Activated T-cell treated with anti-CD3 and anti-CD28 coated beads, Interleukin-2, amount 50 U/mL, for 4 hours (primary cell): ENCODE measurements around the gene C22orf42. TPM values are rescaled to one million over a fixed set of nuclear protein-coding genes. Genes with fewer than 3 reads are reported as not detected.
A peak's percentile ranks its signal among the peaks of the same experiment; 100 is the strongest.
"Not testable (repeated sequence)": the region's sequence is repeated elsewhere in the genome, so short reads cannot be mapped to it uniquely, and the experiment has no call there.

Experiments used
- ATAC-seq, 2 donors: fragments of 200-7000 bp; cut with Tn5 transposase; one replicate each; pipeline ENCODE4 v1.10.0; 2021
- DNase-seq: peaks from one replicate; pipeline ENCODE4 v3.0.0-alpha.2; 2020
- H3K27me3 Mint-ChIP-seq: one replicate; pipeline ENCODE4 v1.8.0; 2021; ENCODE audit warnings: low read depth, mixed read lengths
- H3K36me3 Mint-ChIP-seq: one replicate; pipeline ENCODE4 v1.8.0; 2022; ENCODE audit warnings: mixed read lengths; ENCODE audit not compliant: insufficient read depth
- H3K4me1 Mint-ChIP-seq: one replicate; pipeline ENCODE4 v1.8.0; 2021; ENCODE audit warnings: low read depth, mixed read lengths
- H3K4me3 Mint-ChIP-seq: one replicate; pipeline ENCODE4 v1.8.0; 2021; ENCODE audit warnings: mild to moderate bottlenecking, moderate library complexity, mixed read lengths
- H3K9me3 Mint-ChIP-seq: one replicate; pipeline ENCODE4 v1.8.0; 2021; ENCODE audit warnings: mixed read lengths
- total RNA-seq, 3 donors: library from RNA; stranded (reverse); gene quantifications; one replicate each; pipeline ENCODE4 v1.2.1, GENCODE V29; 2021

Gene C22orf42
- total RNA-seq, 3 donors from 2014 or later, result not detected

GRCh38 chr22:32199961-32200360, 40.9 kb upstream of the C22orf42 start:
- no peaks in the 10 kb centered on the region for H3K9me3 Mint-ChIP-seq

GRCh38 chr22:32199341-32199740, 40.2 kb upstream of the C22orf42 start:
- no peaks in the 10 kb centered on the region for H3K36me3 Mint-ChIP-seq

More at GRCh38 chr22:32199961-32200360, 40.9 kb upstream of the C22orf42 start:
- Mint-ChIP-seq H3K36me3 (no peaks in the 10 kb centered on the region), H3K27me3 (peaks cover 8% of the 10 kb centered on the region), H3K4me3 (no peak overlapping the region), H3K4me1 (peaks cover 39% of the 10 kb centered on the region)
- ATAC-seq (no peak), DNase-seq (no peak)

GRCh38 chr22:32197553-32198226, 38.6 kb upstream of the C22orf42 start:
- H3K27me3 Mint-ChIP-seq, H3K4me3 Mint-ChIP-seq, H3K36me3 Mint-ChIP-seq, DNase-seq, H3K9me3 Mint-ChIP-seq, ATAC-seq: not testable (repeated sequence)
- peaks cover 25% of the 10 kb centered on the region for H3K4me1 Mint-ChIP-seq

More at GRCh38 chr22:32199341-32199740, 40.2 kb upstream of the C22orf42 start:
- DNase-seq (no peak), ATAC-seq (no peak)
- H3K9me3 Mint-ChIP-seq, result no peaks in the 10 kb centered on the region
- peaks cover 2% of the 10 kb centered on the region for H3K27me3 Mint-ChIP-seq
- no peak overlapping the region for H3K4me3 Mint-ChIP-seq
- peaks cover 35% of the 10 kb centered on the region for H3K4me1 Mint-ChIP-seq

- ATAC-seq, H3K4me3 Mint-ChIP-seq, H3K9me3 Mint-ChIP-seq, H3K27me3 Mint-ChIP-seq, DNase-seq, H3K36me3 Mint-ChIP-seq: not testable (repeated sequence)
- H3K4me1 Mint-ChIP-seq, result peaks cover 12% of the 10 kb centered on the region
These were observed 36.8 kb upstream of the C22orf42 start for GRCh38 chr22:32195900-32196299.

- H3K27me3 Mint-ChIP-seq, ATAC-seq, H3K4me3 Mint-ChIP-seq, H3K4me1 Mint-ChIP-seq, H3K36me3 Mint-ChIP-seq, H3K9me3 Mint-ChIP-seq, DNase-seq: not testable (repeated sequence)
These were observed 34.2 kb upstream of the C22orf42 start for GRCh38 chr22:32193346-32193745.

GRCh38 chr22:32191021-32191420, 31.9 kb upstream of the C22orf42 start:
- peaks cover 12% of the 10 kb centered on the region for H3K27me3 Mint-ChIP-seq
- not testable (repeated sequence) for H3K4me1 Mint-ChIP-seq, DNase-seq, H3K4me3 Mint-ChIP-seq, ATAC-seq, H3K36me3 Mint-ChIP-seq, H3K9me3 Mint-ChIP-seq

GRCh38 chr22:32185821-32186220, 26.7 kb upstream of the C22orf42 start:
- H3K36me3 Mint-ChIP-seq, result no peaks in the 10 kb centered on the region
- H3K9me3 Mint-ChIP-seq, result no peaks in the 10 kb centered on the region
- no peak overlapping the region for H3K4me3 Mint-ChIP-seq
- no peak for DNase-seq
- H3K27me3 Mint-ChIP-seq, result peaks cover 10% of the 10 kb centered on the region
- H3K4me1 Mint-ChIP-seq, result no peaks in the 10 kb centered on the region
- ATAC-seq, result no peak

- no peaks in the 10 kb centered on the region for H3K4me1 Mint-ChIP-seq
- DNase-seq (no peak), ATAC-seq (no peak)
- no peaks in the 10 kb centered on the region for H3K9me3 Mint-ChIP-seq
- peaks cover 13% of the 10 kb centered on the region for H3K27me3 Mint-ChIP-seq
- H3K36me3 Mint-ChIP-seq, result no peaks in the 10 kb centered on the region
- H3K4me3 Mint-ChIP-seq, result no peak overlapping the region
These were observed 24.5 kb upstream of the C22orf42 start for GRCh38 chr22:32183625-32184024.

- ATAC-seq, result no peak
- no peak for DNase-seq
- no peak overlapping the region for H3K4me3 Mint-ChIP-seq
- H3K4me1 Mint-ChIP-seq, result no peaks in the 10 kb centered on the region
- no peaks in the 10 kb centered on the region for H3K36me3 Mint-ChIP-seq
- no peaks in the 10 kb centered on the region for H3K9me3 Mint-ChIP-seq
- H3K27me3 Mint-ChIP-seq, result peaks cover 30% of the 10 kb centered on the region
These were observed 21.9 kb upstream of the C22orf42 start for GRCh38 chr22:32181043-32181442.

- no peaks in the 10 kb centered on the region for H3K9me3 Mint-ChIP-seq
- no peaks in the 10 kb centered on the region for H3K36me3 Mint-ChIP-seq
- peaks cover 41% of the 10 kb centered on the region for H3K27me3 Mint-ChIP-seq
- H3K4me3 Mint-ChIP-seq, result no peak overlapping the region
- no peak for ATAC-seq
- no peak for DNase-seq
- no peaks in the 10 kb centered on the region for H3K4me1 Mint-ChIP-seq
These were observed 18.2 kb upstream of the C22orf42 start for GRCh38 chr22:32177221-32177765.

GRCh38 chr22:32175683-32176644, 16.9 kb upstream of the C22orf42 start:
- H3K27me3 Mint-ChIP-seq, result peaks cover 41% of the 10 kb centered on the region
- DNase-seq (no peak), ATAC-seq (peak; percentile 50 to 61)
- no peaks in the 10 kb centered on the region for H3K4me1 Mint-ChIP-seq
- no peaks in the 10 kb centered on the region for H3K36me3 Mint-ChIP-seq
- no peak overlapping the region for H3K4me3 Mint-ChIP-seq
- H3K9me3 Mint-ChIP-seq, result no peaks in the 10 kb centered on the region

- Mint-ChIP-seq H3K4me1 (no peaks in the 10 kb centered on the region), H3K4me3 (no peak overlapping the region), H3K36me3 (no peaks in the 10 kb centered on the region), H3K9me3 (no peaks in the 10 kb centered on the region), H3K27me3 (peaks cover 41% of the 10 kb centered on the region)
- ATAC-seq (no peak), DNase-seq (no peak)
These were observed 16.0 kb upstream of the C22orf42 start for GRCh38 chr22:32175115-32175514.

GRCh38 chr22:32165681-32166080, 6.6 kb upstream of the C22orf42 start:
- Mint-ChIP-seq H3K36me3 (no peaks in the 10 kb centered on the region), H3K4me1 (peaks cover 4% of the 10 kb centered on the region), H3K9me3 (no peaks in the 10 kb centered on the region), H3K4me3 (no peak overlapping the region), H3K27me3 (peaks cover 4% of the 10 kb centered on the region)
- ATAC-seq (no peak), DNase-seq (no peak)

- Mint-ChIP-seq H3K4me3 (no peak overlapping the region), H3K4me1 (peaks cover 4% of the 10 kb centered on the region), H3K36me3 (no peaks in the 10 kb centered on the region), H3K27me3 (peaks cover 4% of the 10 kb centered on the region), H3K9me3 (no peaks in the 10 kb centered on the region)
- DNase-seq (no peak), ATAC-seq (no peak)
These were observed 5.2 kb upstream of the C22orf42 start for GRCh38 chr22:32164075-32164860.
